ENCODE measurements around the gene FAR1. TPM values are rescaled to one million over a fixed set of nuclear protein-coding genes. Genes with fewer than 3 reads are reported as not detected.

The FAR1 gene
- polyA plus RNA-seq, 1 experiment = 37.5 TPM

GRCh38 chr11:13635804-13636203 lies 32.7 kb upstream of the FAR1 start:
- CTCF ChIA-PET = no interaction called here
- POLR2A ChIA-PET = no interaction called here
- H3K27me3 ChIP-seq (ENCODE audit: control insufficient read depth, insufficient read depth, low read length) = no peaks in the 10 kb centered on the region; the same call in 1 of the 2 replicates
- H3K36me3 ChIP-seq (ENCODE audit: control insufficient read depth, insufficient read depth, low read length) = no peaks in the 10 kb centered on the region
- H3K4me3 ChIP-seq (ENCODE audit: low read depth, low read length) = no peak overlapping the region
- no peak for DNase-seq (ENCODE audit: low read depth)
- no peak for TF ChIP-seq CTCF (IDR thresholded peaks at IDR 0.05; ENCODE audit: insufficient read depth, low read depth, low read length)

- CTCF ChIA-PET = no interaction called here
- TF ChIP-seq CTCF (IDR thresholded peaks at IDR 0.05; ENCODE audit: insufficient read depth, low read depth, low read length) = no peak
These were observed 31.1 kb upstream of the FAR1 start for GRCh38 chr11:13637125-13638069.

GRCh38 chr11:13638422-13638821 lies 30.0 kb upstream of the FAR1 start:
- H3K36me3 ChIP-seq (ENCODE audit: control insufficient read depth, insufficient read depth, low read length) = no peaks in the 10 kb centered on the region
- POLR2A ChIA-PET = no interaction called here
- CTCF ChIA-PET = no interaction called here
- DNase-seq (ENCODE audit: low read depth) = no peak
- TF ChIP-seq CTCF (IDR thresholded peaks at IDR 0.05; ENCODE audit: insufficient read depth, low read depth, low read length) = no peak
- no peaks in the 10 kb centered on the region; the same call in 1 of the 2 replicates for H3K27me3 ChIP-seq (ENCODE audit: control insufficient read depth, insufficient read depth, low read length)
- H3K4me3 ChIP-seq (ENCODE audit: low read depth, low read length) = no peak overlapping the region

More at GRCh38 chr11:13637125-13638069, 31.1 kb upstream of the FAR1 start:
- H3K27me3 ChIP-seq (ENCODE audit: control insufficient read depth, insufficient read depth, low read length) = no peaks in the 10 kb centered on the region; the same call in 1 of the 2 replicates
- no peak for DNase-seq (ENCODE audit: low read depth)
- no peaks in the 10 kb centered on the region for H3K36me3 ChIP-seq (ENCODE audit: control insufficient read depth, insufficient read depth, low read length)
- POLR2A ChIA-PET = no interaction called here
- no peak overlapping the region for H3K4me3 ChIP-seq (ENCODE audit: low read depth, low read length)

GRCh38 chr11:13644997-13645687 lies 23.3 kb upstream of the FAR1 start:
- no peak for DNase-seq (ENCODE audit: low read depth)

More at GRCh38 chr11:13644997-13645687, 23.3 kb upstream of the FAR1 start:
- Histone ChIP-seq H3K27me3 (ENCODE audit: control insufficient read depth, insufficient read depth, low read length) (no peaks in the 10 kb centered on the region; the same call in 1 of the 2 replicates), H3K36me3 (ENCODE audit: control insufficient read depth, insufficient read depth, low read length) (no peaks in the 10 kb centered on the region), H3K4me3 (ENCODE audit: low read depth, low read length) (no peak overlapping the region)
- TF ChIP-seq CTCF (IDR thresholded peaks at IDR 0.05; ENCODE audit: insufficient read depth, low read depth, low read length) = no peak
- ChIA-PET POLR2A (no interaction called here), CTCF (interaction anchor here (0.5 to 0.6 kb wide), 2 partner anchors 41 to 114 kb away, joined by 3 read pairs; no protein-coding TSS in a partner anchor)
